Amniotic epithelial cell (primary cell): ENCODE data around the gene KRT6A.

Experiments
- DNase-seq: peaks from one replicate; pipeline ENCODE4 v3.0.0-alpha.2; 2010; ENCODE audit warnings: low read depth

KRT6A gene

GRCh38 chr12:52524898-52525591 is 32.0 kb upstream of the KRT6A start:
- DNase-seq = peak; percentile 51

GRCh38 chr12:52524241-52524897 is 31.3 kb upstream of the KRT6A start:
- no peak for DNase-seq

- no peak for DNase-seq
Measured at GRCh38 chr12:52523824-52524223, 30.8 kb upstream of the KRT6A start.

GRCh38 chr12:52522346-52523011 is 29.4 kb upstream of the KRT6A start:
- peak; percentile 44 for DNase-seq

- DNase-seq = peak; percentile 84
Measured at GRCh38 chr12:52521568-52522266, 28.7 kb upstream of the KRT6A start.

GRCh38 chr12:52521175-52521567 is 28.1 kb upstream of the KRT6A start:
- peak; percentile 59 for DNase-seq

GRCh38 chr12:52519826-52520662 is 27.0 kb upstream of the KRT6A start, which contains the start of gene KRT5:
Gene KRT5 (minus strand): TSS chr12:52520394. CDS start chr12:52520296, 98 bp downstream.
- no peak for DNase-seq

GRCh38 chr12:52519387-52519703 is 26.3 kb upstream of the KRT6A start:
- DNase-seq = no peak

GRCh38 chr12:52518574-52519386 is 25.7 kb upstream of the KRT6A start:
- no peak for DNase-seq

GRCh38 chr12:52517888-52518287 is 24.8 kb upstream of the KRT6A start:
- no peak for DNase-seq

- no peak for DNase-seq
Measured at GRCh38 chr12:52517005-52517835, 24.2 kb upstream of the KRT6A start.

- DNase-seq = peak; percentile 84
Measured at GRCh38 chr12:52515927-52516831, 23.1 kb upstream of the KRT6A start.

GRCh38 chr12:52515319-52515646 is 22.2 kb upstream of the KRT6A start:
- no peak for DNase-seq

GRCh38 chr12:52514471-52515318 is 21.6 kb upstream of the KRT6A start:
- DNase-seq = no peak

GRCh38 chr12:52513736-52514135 is 20.7 kb upstream of the KRT6A start:
- DNase-seq = no peak

- DNase-seq = peak; percentile 24
Measured at GRCh38 chr12:52508211-52508610, 15.2 kb upstream of the KRT6A start.

- DNase-seq = peak; percentile 94
Measured at GRCh38 chr12:52506858-52507715, 14.0 kb upstream of the KRT6A start.
